PFSK-1 (cell line): ENCODE results near the gene ANKRD27.

Experiments used
- FOXP2 ChIP-seq: optimal IDR thresholded peaks from 2 replicates; pipeline ENCODE3; 2011; ENCODE audit warnings: borderline replicate concordance, control low read depth, inconsistent platforms; ENCODE audit not compliant: insufficient read depth; ENCODE audit errors: extremely low read length, extremely low read depth
- POLR2AphosphoS5 ChIP-seq: IDR thresholded peaks from 2 replicates; pipeline ENCODE4 v1.6.1; 2012; ENCODE audit warnings: low read depth, mild to moderate bottlenecking, control low read depth, low read length, moderate library complexity
- SIN3A ChIP-seq: IDR thresholded peaks from 2 replicates; pipeline ENCODE4 v1.6.1; 2012; ENCODE audit warnings: mild to moderate bottlenecking, low read length, moderate library complexity, borderline replicate concordance; ENCODE audit not compliant: insufficient read depth
- TAF1 ChIP-seq: IDR thresholded peaks from 2 replicates; pipeline ENCODE4 v1.6.1; 2012; ENCODE audit warnings: low read length, control low read depth, borderline replicate concordance; ENCODE audit not compliant: insufficient read depth
- TF ChIP-seq, protein P1 (sequence below), 2 experiments: IDR thresholded peaks; 2 replicates each; pipeline versions ENCODE4 v1.6.1 to v1.8.0; 2011 to 2012; ENCODE audit warnings: low read depth in 2 of 2, low read length in 2 of 2, control low read depth in 1 of 2, inconsistent platforms in 1 of 2, mild to moderate bottlenecking in 1 of 2, moderate library complexity in 1 of 2; ENCODE audit not compliant: insufficient read depth in 1 of 2

DNA sequence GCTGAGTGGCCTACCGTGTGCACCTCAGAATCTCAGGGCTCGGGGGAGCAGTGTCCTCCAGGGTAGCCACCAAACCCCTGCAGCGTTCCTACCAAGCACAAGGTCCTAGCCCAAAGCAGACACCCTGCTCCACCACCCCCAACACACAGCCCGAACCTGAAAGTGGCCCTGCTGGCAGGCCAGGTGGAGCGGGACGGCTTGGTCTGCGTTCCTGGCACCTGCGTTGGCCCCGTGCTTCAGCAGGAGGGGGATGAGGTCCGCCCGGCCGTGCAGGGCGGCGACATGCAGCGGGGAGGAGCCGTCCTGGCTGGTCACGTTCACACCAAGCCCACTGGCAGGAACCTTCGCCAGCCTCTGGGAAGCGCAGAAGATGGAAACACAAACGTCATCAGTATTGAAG, 67.5 kb downstream of the ANKRD27 start:
- TF ChIP-seq POLR2AphosphoS5 (no peak), TAF1 (no peak), SIN3A (no peak), FOXP2 (no peak)
- TF ChIP-seq, protein P1, sequence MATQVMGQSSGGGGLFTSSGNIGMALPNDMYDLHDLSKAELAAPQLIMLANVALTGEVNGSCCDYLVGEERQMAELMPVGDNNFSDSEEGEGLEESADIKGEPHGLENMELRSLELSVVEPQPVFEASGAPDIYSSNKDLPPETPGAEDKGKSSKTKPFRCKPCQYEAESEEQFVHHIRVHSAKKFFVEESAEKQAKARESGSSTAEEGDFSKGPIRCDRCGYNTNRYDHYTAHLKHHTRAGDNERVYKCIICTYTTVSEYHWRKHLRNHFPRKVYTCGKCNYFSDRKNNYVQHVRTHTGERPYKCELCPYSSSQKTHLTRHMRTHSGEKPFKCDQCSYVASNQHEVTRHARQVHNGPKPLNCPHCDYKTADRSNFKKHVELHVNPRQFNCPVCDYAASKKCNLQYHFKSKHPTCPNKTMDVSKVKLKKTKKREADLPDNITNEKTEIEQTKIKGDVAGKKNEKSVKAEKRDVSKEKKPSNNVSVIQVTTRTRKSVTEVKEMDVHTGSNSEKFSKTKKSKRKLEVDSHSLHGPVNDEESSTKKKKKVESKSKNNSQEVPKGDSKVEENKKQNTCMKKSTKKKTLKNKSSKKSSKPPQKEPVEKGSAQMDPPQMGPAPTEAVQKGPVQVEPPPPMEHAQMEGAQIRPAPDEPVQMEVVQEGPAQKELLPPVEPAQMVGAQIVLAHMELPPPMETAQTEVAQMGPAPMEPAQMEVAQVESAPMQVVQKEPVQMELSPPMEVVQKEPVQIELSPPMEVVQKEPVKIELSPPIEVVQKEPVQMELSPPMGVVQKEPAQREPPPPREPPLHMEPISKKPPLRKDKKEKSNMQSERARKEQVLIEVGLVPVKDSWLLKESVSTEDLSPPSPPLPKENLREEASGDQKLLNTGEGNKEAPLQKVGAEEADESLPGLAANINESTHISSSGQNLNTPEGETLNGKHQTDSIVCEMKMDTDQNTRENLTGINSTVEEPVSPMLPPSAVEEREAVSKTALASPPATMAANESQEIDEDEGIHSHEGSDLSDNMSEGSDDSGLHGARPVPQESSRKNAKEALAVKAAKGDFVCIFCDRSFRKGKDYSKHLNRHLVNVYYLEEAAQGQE (IDR thresholded peaks at IDR 0.05; ENCODE audit: insufficient read depth in 1 of 2, low read depth in 2 of 2, low read length in 2 of 2): no peak
